Activated naive CD8-positive, alpha-beta T cell treated with anti-CD3 and anti-CD28 coated beads, Interleukin-2, amount 10 ng/mL, durations not matched to agents 7 days and 5 days (primary cell): ENCODE data around the gene FOXN3. TPM values are rescaled to one million over a fixed set of nuclear protein-coding genes. Genes with fewer than 3 reads are reported as not detected.

Experiments used
- ATAC-seq: fragments of 150-1000 bp; cut with Tn5 transposase; one replicate; pipeline ENCODE4 v1.10.0; 2021; ENCODE audit warnings: low read depth, moderate library complexity
- POLR2A ChIA-PET: fragments of 350-600 bp; sonication (Branson Sonifier 250); formaldehyde crosslinking; loops from one replicate; lab custom pipeline; 2021; ENCODE audit warnings: antibody characterized with exemption; lab: Charles Lee
- DNase-seq: peaks from one replicate; pipeline ENCODE4 v3.0.0; 2021
- H3K27ac Mint-ChIP-seq: one replicate; pipeline ENCODE4 v1.8.0; 2022; ENCODE audit warnings: mild to moderate bottlenecking, mixed read lengths
- H3K27me3 Mint-ChIP-seq: one replicate; pipeline ENCODE4 v1.8.0; 2022; ENCODE audit warnings: mild to moderate bottlenecking, moderate library complexity, mixed read lengths
- H3K36me3 Mint-ChIP-seq: one replicate; pipeline ENCODE4 v1.8.0; 2021; ENCODE audit warnings: mild to moderate bottlenecking, mixed read lengths
- H3K4me1 Mint-ChIP-seq: one replicate; pipeline ENCODE4 v1.8.0; 2021; ENCODE audit warnings: mixed read lengths
- H3K4me3 Mint-ChIP-seq: one replicate; pipeline ENCODE4 v1.8.0; 2022; ENCODE audit warnings: mild to moderate bottlenecking, moderate library complexity, mixed read lengths
- H3K9me3 Mint-ChIP-seq: one replicate; pipeline ENCODE4 v1.8.0; 2021; ENCODE audit warnings: mixed read lengths
- total RNA-seq, 2 experiments: library from RNA; stranded (reverse); gene quantifications; one replicate each; pipeline ENCODE4 v1.2.3, GENCODE V29; 2021

The FOXN3 gene
- total RNA-seq, 2 experiments from 2014 or later: 101 to 102 TPM

DNA sequence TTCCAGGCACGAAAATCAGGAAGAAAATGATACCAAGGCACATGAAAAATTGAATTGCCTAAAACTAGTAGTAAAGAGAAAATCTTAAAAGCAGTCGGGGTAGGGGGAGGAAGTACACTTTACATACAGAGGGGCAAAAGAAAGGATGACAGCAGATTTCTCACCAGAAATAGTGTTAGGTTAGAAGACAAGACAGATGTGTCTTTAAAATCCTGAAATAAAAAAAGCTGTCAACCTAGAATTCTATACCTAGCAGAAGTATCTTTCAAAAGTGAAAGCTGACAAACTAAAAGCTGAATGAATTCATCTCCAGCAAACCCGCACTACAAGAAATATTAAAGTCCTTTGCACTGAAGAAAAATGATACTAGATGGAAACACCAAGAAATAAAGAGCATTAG lies 280.4 kb downstream of the FOXN3 start:
- POLR2A ChIA-PET: no interaction called here
- no peak for DNase-seq
- H3K9me3 Mint-ChIP-seq: peaks cover 12% of the 10 kb centered on the region
- no peak overlapping the region for H3K4me3 Mint-ChIP-seq
- peaks cover 2% of the 10 kb centered on the region for H3K27me3 Mint-ChIP-seq
- peaks cover 3% of the 10 kb centered on the region for H3K36me3 Mint-ChIP-seq
- no peak for ATAC-seq
- H3K4me1 Mint-ChIP-seq: no peaks in the 10 kb centered on the region
- no peak overlapping the region for H3K27ac Mint-ChIP-seq

DNA sequence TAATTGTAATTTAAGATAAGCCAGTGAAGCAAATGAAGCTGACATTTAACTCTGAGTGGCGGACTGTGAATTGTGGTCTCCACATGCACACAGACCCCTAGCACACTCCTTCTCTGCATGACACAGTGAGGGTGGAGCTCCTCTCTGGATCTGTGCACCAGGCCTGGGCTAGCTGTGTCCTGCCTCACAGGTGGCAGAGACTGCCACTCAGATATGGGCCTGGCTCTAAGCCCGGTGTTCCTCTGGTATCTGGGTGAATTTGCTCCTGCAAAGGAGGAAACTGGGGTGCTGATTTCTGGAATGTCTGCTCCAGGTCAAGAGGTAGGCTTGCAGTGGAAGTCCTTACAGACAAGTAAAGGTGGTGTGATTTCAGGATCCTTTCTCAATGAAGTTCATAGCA lies 282.4 kb downstream of the FOXN3 start:
- peaks cover 12% of the 10 kb centered on the region for H3K9me3 Mint-ChIP-seq
- DNase-seq (no peak), ATAC-seq (no peak)
- no peak overlapping the region for H3K27ac Mint-ChIP-seq
- peaks cover 3% of the 10 kb centered on the region for H3K36me3 Mint-ChIP-seq
- POLR2A ChIA-PET: no interaction called here
- H3K27me3 Mint-ChIP-seq: peaks cover 2% of the 10 kb centered on the region
- H3K4me3 Mint-ChIP-seq: no peak overlapping the region
- no peaks in the 10 kb centered on the region for H3K4me1 Mint-ChIP-seq

DNA sequence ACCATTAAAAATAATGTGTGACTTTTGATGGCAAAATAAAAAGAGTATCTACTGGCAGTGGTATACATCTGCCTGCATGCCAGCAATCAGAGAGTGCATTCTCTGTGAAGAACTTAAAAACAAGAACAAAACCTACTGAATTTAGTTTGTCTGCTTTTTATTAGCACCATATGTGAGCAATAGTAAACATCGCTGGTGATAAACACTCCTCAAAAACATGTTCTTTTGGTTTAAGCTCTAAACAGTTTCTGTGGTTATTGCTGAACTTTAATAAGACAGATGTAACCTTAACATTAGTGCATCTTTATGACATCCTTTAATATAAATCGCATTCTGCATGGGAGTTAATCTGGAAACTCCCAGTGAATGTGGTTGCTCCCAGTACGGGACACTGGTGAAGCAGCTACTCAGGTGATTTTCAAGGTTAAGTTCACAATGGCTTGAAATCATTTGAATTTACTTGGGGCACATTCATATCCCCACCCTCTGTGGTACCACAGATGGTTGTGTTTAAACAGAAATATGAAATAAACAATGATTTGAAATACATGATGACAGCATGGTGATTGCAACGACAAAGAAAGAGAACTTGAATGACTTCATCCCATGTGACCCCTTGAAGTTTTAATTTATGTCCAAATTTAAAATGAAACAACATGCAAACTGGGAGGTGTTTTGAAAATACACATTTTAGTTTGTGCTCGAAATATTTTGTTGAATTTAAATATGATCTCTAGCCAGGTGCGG lies 285.9 kb downstream of the FOXN3 start:
- H3K4me1 Mint-ChIP-seq: no peaks in the 10 kb centered on the region
- POLR2A ChIA-PET: no interaction called here
- H3K27ac Mint-ChIP-seq: no peak overlapping the region
- H3K36me3 Mint-ChIP-seq: peaks cover 3% of the 10 kb centered on the region
- DNase-seq (no peak), ATAC-seq (no peak)
- no peak overlapping the region for H3K4me3 Mint-ChIP-seq
- peaks cover 8% of the 10 kb centered on the region for H3K9me3 Mint-ChIP-seq
- peaks cover 3% of the 10 kb centered on the region for H3K27me3 Mint-ChIP-seq

DNA sequence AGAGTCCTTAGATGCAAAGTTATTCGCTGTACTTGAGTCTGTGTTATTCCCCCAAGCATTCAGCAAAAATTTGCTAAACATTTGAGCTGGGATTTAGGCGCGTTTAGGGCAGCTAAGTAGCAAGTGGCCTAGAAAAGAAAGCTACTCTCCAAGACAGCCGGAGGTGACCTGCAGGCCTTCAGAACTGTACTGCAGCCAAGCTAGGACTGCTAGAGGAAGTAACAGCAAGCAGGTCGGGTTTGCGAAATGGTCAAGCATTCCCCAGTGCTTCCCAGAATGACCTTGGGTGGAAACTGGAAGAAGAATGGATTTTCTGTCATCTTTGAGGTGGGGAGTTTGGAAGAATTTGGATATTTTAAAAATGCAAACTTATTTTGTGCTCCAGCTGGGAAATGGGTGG lies 287.5 kb downstream of the FOXN3 start:
- Mint-ChIP-seq H3K4me3 (no peak overlapping the region), H3K27me3 (peaks cover 3% of the 10 kb centered on the region), H3K27ac (no peak overlapping the region), H3K36me3 (no peaks in the 10 kb centered on the region), H3K4me1 (no peaks in the 10 kb centered on the region), H3K9me3 (peaks cover 2% of the 10 kb centered on the region)
- POLR2A ChIA-PET: no interaction called here
- ATAC-seq (no peak), DNase-seq (no peak)

DNA sequence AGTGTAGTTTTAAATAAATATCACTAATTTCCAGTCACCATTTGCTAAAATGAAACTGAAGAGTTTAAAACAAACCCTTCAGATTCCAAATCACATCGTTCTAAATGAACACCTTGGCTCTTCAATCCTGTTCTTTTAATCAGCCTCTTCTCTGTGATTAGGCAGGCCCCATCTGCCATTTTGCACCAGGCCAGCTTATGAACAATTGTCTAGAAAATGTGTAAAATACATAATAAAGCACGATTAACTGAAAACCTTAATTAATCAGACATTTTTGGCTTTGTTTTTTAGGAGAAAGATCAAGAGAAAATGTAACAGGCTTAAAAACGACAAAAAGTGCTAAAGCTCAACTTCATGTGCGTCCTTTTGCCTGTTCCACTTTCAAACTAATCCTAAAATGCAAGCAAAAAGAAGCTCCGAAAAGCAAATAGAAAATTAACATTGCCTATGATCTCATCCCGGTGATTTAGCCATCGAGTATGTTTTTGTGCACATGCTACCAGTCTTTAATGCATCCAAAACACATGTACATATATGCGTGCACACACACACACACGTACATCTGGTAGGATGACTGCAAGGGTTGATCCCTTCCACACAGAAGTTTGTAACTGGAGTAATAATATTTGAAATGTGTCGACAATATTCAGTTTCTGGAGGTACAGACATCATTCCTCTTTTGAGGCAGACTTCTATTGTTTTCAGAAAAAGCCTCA lies 288.6 kb downstream of the FOXN3 start:
- DNase-seq: no peak
- H3K4me1 Mint-ChIP-seq: no peaks in the 10 kb centered on the region
- ATAC-seq: no peak
- H3K9me3 Mint-ChIP-seq: peaks cover under 1% of the 10 kb centered on the region
- POLR2A ChIA-PET: no interaction called here
- no peak overlapping the region for H3K27ac Mint-ChIP-seq
- H3K4me3 Mint-ChIP-seq: no peak overlapping the region
- no peaks in the 10 kb centered on the region for H3K36me3 Mint-ChIP-seq
- peaks cover 3% of the 10 kb centered on the region for H3K27me3 Mint-ChIP-seq

DNA sequence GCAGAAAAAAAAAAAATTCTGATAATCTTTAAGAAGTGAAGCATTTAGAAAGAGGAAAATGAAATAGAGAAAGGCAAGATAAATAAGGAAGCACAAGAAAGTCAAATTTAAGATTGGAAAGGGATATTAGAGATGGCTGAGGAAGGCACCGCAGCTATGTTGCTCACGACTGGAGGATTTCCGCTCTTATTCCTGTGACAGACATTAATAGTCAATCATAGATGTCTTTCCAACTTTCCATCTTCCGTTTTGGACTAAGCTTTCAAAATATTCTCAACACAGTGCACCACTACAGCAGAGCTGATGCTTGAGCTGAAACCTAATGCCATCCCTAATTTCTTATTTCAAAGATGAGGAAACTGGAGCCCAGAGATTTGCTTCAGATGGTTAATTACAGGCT lies 290.6 kb downstream of the FOXN3 start:
- no peak for ATAC-seq
- no peaks in the 10 kb centered on the region for H3K9me3 Mint-ChIP-seq

DNA sequence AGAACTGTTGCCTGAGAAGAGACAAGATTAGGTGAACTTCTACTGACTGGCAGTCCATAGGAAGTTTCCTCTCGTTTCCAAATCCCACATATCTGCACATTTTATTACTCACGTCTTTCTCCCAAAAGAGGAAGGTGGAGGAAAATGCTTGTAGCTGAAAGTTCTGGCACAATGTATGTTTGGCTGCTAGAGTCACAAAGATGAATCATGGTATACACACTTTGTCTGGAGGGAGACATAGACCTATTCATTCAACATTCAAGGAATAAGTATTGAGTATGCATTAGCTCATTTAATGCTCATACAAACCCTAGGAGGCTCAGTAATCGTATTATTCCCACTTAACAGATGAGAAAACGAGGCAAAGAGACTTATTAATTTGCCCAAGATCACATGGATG lies 291.8 kb downstream of the FOXN3 start:
- Mint-ChIP-seq H3K27me3 (peaks cover 3% of the 10 kb centered on the region), H3K4me3 (no peak overlapping the region), H3K27ac (no peak overlapping the region), H3K9me3 (no peaks in the 10 kb centered on the region), H3K36me3 (no peaks in the 10 kb centered on the region), H3K4me1 (no peaks in the 10 kb centered on the region)
- DNase-seq: no peak
- POLR2A ChIA-PET: no interaction called here
- ATAC-seq: no peak

More for the DNA sequence above, 290.6 kb downstream of the FOXN3 start:
- Mint-ChIP-seq H3K27me3 (peaks cover 3% of the 10 kb centered on the region), H3K27ac (no peak overlapping the region), H3K4me3 (no peak overlapping the region), H3K36me3 (no peaks in the 10 kb centered on the region), H3K4me1 (no peaks in the 10 kb centered on the region)
- DNase-seq: no peak
- POLR2A ChIA-PET: no interaction called here

DNA sequence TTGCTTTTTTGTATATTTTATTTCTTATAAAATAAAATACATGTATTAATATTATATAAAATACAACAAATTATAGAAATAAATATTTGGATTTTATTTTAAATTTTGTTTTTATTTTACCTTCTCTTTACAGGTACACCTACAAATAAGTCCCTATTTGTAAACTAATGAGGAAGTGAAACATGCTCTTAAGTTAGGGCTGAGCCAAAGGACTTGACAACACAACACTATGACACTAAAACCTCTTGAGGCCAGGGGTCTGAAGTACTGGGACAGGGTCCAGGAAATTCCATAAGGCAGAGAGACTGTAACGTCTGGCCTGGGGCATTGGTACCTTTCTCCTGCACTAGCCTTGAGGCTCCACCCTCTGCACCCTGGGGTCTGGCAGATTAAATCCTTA lies 293.2 kb downstream of the FOXN3 start:
- Mint-ChIP-seq H3K4me1 (no peaks in the 10 kb centered on the region), H3K9me3 (peaks cover 1% of the 10 kb centered on the region), H3K4me3 (no peak overlapping the region), H3K27me3 (peaks cover 3% of the 10 kb centered on the region), H3K36me3 (no peaks in the 10 kb centered on the region), H3K27ac (no peak overlapping the region)
- DNase-seq: no peak
- POLR2A ChIA-PET: no interaction called here
- ATAC-seq: no peak

DNA sequence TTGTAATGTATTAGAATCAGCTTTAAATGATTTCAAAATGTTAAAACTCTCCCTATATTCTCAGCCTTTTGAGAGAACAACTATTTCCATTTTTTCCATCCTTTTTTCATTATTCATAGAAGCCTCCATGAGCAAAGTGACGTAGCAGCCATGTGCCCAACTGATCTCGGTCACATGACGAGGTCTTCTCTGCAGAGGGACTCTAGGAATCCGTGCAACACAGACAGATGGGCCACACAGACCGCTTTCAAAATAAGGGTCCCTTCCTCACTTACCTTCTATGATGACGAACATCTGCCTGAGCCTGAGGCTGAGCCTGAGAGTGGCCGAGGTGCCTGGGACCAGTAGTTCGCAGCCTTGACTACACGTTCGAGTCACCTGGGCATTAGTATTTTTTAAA lies 293.8 kb downstream of the FOXN3 start:
- peaks cover 5% of the 10 kb centered on the region for H3K27me3 Mint-ChIP-seq
- peaks cover 6% of the 10 kb centered on the region for H3K9me3 Mint-ChIP-seq
- no peak overlapping the region for H3K4me3 Mint-ChIP-seq
- H3K36me3 Mint-ChIP-seq: no peaks in the 10 kb centered on the region
- no peak for ATAC-seq
- POLR2A ChIA-PET: no interaction called here
- no peaks in the 10 kb centered on the region for H3K4me1 Mint-ChIP-seq
- no peak overlapping the region for H3K27ac Mint-ChIP-seq
- no peak for DNase-seq

DNA sequence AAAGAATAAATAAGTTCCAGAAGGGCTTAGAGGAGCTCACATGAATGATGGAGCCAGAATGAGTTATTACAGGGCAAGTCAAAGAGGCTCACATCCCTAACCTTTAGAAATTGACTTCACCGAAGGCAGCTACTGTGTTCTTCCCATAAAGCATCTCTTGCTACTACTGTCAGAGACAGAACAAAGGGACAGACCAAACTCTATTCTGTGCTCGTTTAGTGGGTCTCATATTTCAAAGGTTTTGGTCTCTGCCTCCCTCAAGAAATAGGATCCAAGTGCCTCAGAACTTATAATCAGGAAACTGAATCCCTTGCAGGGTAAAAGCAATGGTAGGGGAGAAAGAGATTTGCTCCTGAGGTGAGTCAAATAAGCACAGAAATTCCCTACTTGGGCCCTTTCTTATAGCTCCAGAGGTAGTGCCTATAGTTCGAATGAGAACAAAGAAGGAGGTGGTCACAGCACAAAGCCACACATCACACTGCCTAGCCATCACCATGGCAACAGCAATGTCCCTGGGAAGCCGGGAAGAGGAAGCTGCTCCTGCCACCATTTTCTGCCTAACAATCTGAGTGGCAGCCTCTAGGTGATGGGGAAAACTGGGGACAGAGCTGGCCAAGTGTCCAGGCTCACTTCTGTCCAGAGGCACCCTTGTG lies 294.9 kb downstream of the FOXN3 start:
- POLR2A ChIA-PET: no interaction called here
- no peak overlapping the region for H3K4me3 Mint-ChIP-seq
- H3K27ac Mint-ChIP-seq: no peak overlapping the region
- peaks cover 3% of the 10 kb centered on the region for H3K27me3 Mint-ChIP-seq
- H3K4me1 Mint-ChIP-seq: no peaks in the 10 kb centered on the region
- H3K36me3 Mint-ChIP-seq: no peaks in the 10 kb centered on the region
- DNase-seq: no peak
- ATAC-seq: no peak
- H3K9me3 Mint-ChIP-seq: peaks cover 6% of the 10 kb centered on the region

DNA sequence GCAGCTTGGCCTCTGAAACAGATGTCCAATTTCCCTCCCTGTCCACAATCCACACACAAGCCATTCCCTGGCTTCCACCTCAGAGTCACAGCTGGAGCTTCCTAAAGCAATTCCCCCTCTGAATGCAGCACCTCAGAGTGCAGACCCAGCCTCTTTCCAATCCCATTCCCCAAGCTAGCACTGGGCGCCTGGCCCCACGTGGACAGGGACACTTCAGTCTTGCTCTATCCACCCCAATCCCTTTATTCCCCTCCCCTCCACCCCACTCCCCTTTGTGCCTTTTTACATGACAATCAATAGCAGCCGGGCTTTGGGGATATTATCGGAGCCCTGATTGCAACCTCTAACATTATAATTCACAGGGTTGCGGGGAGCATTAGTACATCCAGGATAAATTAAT lies 300.0 kb downstream of the FOXN3 start:
- ATAC-seq: no peak
- no peak overlapping the region for H3K27ac Mint-ChIP-seq

DNA sequence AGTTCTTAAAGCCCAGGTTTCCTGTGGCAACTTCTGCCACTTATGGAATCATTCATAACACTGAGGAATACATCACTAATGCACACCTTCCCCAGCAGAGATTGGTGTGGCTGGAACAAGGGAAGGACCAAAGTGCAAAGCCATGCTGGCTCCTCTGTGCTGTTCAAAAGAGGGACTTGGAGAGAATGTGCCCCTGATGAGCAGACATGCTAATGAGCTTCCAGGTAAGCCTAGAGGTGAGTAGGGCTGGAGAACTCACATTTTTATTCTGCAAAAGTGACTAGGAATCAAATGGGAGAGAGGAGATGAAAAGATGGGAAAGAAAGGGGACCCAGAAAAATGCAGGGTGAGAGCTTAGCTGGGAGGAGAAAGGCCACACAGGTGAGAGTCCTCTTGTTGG lies 302.9 kb downstream of the FOXN3 start:
- peaks cover 6% of the 10 kb centered on the region for H3K9me3 Mint-ChIP-seq
- no peak for DNase-seq
- ATAC-seq: no peak
- no peak overlapping the region for H3K4me3 Mint-ChIP-seq
- peaks cover 2% of the 10 kb centered on the region for H3K27me3 Mint-ChIP-seq
- H3K36me3 Mint-ChIP-seq: no peaks in the 10 kb centered on the region
- no peak overlapping the region for H3K27ac Mint-ChIP-seq
- no peaks in the 10 kb centered on the region for H3K4me1 Mint-ChIP-seq
- POLR2A ChIA-PET: no interaction called here

More for the DNA sequence above, 300.0 kb downstream of the FOXN3 start:
- POLR2A ChIA-PET: no interaction called here
- H3K4me3 Mint-ChIP-seq: no peak overlapping the region
- peaks cover 6% of the 10 kb centered on the region for H3K9me3 Mint-ChIP-seq
- no peaks in the 10 kb centered on the region for H3K36me3 Mint-ChIP-seq
- peaks cover 2% of the 10 kb centered on the region for H3K27me3 Mint-ChIP-seq
- no peak for DNase-seq
- no peaks in the 10 kb centered on the region for H3K4me1 Mint-ChIP-seq

DNA sequence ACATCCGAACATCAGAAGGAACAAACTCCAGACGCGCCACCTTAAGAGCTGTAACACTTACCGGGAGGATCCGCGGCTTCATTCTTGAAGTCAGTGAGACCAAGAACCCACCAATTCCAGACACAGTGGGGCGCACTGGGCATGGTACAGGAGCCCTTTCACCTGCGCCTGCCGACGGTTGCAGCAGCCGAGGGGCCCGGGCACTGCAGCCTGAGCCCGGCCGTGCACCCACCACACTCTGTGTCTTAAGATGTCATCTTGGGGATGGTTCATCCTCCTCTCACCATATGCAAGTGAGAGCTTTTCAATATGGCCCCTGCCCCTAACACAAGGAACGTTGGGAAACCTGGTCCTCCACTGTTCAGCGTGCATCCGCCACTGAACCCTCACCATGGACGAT lies 304.3 kb downstream of the FOXN3 start:
- Mint-ChIP-seq H3K4me1 (no peaks in the 10 kb centered on the region), H3K9me3 (no peaks in the 10 kb centered on the region), H3K27ac (no peak overlapping the region), H3K4me3 (no peak overlapping the region), H3K27me3 (no peaks in the 10 kb centered on the region), H3K36me3 (no peaks in the 10 kb centered on the region)
- no peak for DNase-seq
- no peak for ATAC-seq
- POLR2A ChIA-PET: no interaction called here
